Neural cell (in vitro differentiated cells): Measurements from ENCODE around the gene MAT2A. TPM values are rescaled to one million over a fixed set of nuclear protein-coding genes. Genes with fewer than 3 reads are reported as not detected.

Experiments
- H2AFZ ChIP-seq: fragments of 200-600, 300-800 bp; sonication (generic), shearing (Covaris generic); 2 replicates; pipeline ENCODE4 v1.6.0; 2014; ENCODE audit warnings: low read depth, mild to moderate bottlenecking, antibody characterized with exemption, low read length, moderate library complexity
- H3F3A ChIP-seq: fragments of 200-600 bp; shearing (Covaris generic); 2 replicates; pipeline ENCODE4 v1.6.1; 2016; ENCODE audit warnings: mild to moderate bottlenecking, moderate library complexity, mixed read lengths, antibody characterized with exemption, low read length; ENCODE audit not compliant: insufficient read depth, poor library complexity, severe bottlenecking
- H3K27ac ChIP-seq: fragments of 200-600, 300-800 bp; sonication (generic), shearing (Covaris generic); 2 replicates; pipeline ENCODE4 v1.5.1; 2014; ENCODE audit warnings: mild to moderate bottlenecking, low read length, moderate library complexity
- H3K27me3 ChIP-seq: fragments of 300-800, 200-600 bp; sonication (generic), shearing (Covaris generic); 2 replicates; pipeline ENCODE4 v1.6.0; 2014; ENCODE audit warnings: mild to moderate bottlenecking, low read depth, low read length, moderate library complexity; ENCODE audit not compliant: insufficient read depth
- H3K36me3 ChIP-seq: fragments of 300-800, 200-600 bp; sonication (generic), shearing (Covaris generic); 2 replicates; pipeline ENCODE4 v1.5.1; 2014; ENCODE audit warnings: mild to moderate bottlenecking, antibody characterized with exemption, low read length, moderate library complexity; ENCODE audit not compliant: insufficient read depth
- H3K4me2 ChIP-seq: fragments of 300-800, 200-600 bp; sonication (generic), shearing (Covaris generic); 2 replicates; pipeline ENCODE4 v1.6.0; 2014; ENCODE audit warnings: mild to moderate bottlenecking, low read length
- H3K4me3 ChIP-seq: fragments of 300-800, 200-600 bp; sonication (generic), shearing (Covaris generic); 2 replicates; pipeline ENCODE4 v1.5.1; 2014; ENCODE audit warnings: mild to moderate bottlenecking, low read length, moderate library complexity
- H3K79me2 ChIP-seq: fragments of 200-600 bp; shearing (Covaris generic); replicated peaks from 2 replicates; pipeline ENCODE4 v1.6.0; 2014; ENCODE audit warnings: mild to moderate bottlenecking, low read length, moderate library complexity; ENCODE audit not compliant: insufficient read depth
- H3K9ac ChIP-seq: fragments of 300-800, 200-600 bp; sonication (generic), shearing (Covaris generic); 2 replicates; pipeline ENCODE4 v1.6.1; 2016; ENCODE audit warnings: mild to moderate bottlenecking, low read length, mixed read lengths
- H3K9me2 ChIP-seq: fragments of 200-600 bp; shearing (Covaris generic); 2 replicates; pipeline ENCODE4 v1.6.1; 2016; ENCODE audit warnings: mild to moderate bottlenecking, low read length, mixed read lengths; ENCODE audit not compliant: insufficient read depth
- H3K9me3 ChIP-seq: fragments of 200-600, 300-800 bp; sonication (generic), shearing (Covaris generic); 2 replicates; pipeline ENCODE4 v1.6.1; 2016; ENCODE audit warnings: mild to moderate bottlenecking, mixed run types, low read length, moderate library complexity, mixed read lengths
- H4K20me1 ChIP-seq: fragments of 200-600 bp; shearing (Covaris generic); 2 replicates; pipeline ENCODE4 v1.6.1; 2016; ENCODE audit warnings: mild to moderate bottlenecking, mixed run types; ENCODE audit not compliant: insufficient read depth
- EP300 ChIP-seq: fragments of 450-650 bp; conservative IDR thresholded peaks from 2 replicates; pipeline ENCODE4 v1.6.1; 2014; ENCODE audit warnings: antibody characterized with exemption, mild to moderate bottlenecking, moderate library complexity; ENCODE audit not compliant: poor library complexity, severe bottlenecking
- EZH2 ChIP-seq: fragments of 200-600, 300-800 bp; shearing (Covaris generic), sonication (generic); IDR thresholded peaks from 2 replicates; pipeline ENCODE4 v1.6.1; 2014; ENCODE audit warnings: antibody characterized with exemption, low read length, borderline replicate concordance, mild to moderate bottlenecking; ENCODE audit not compliant: insufficient read depth, poor library complexity, severe bottlenecking
- MXI1 ChIP-seq: fragments of 450-650 bp; conservative IDR thresholded peaks from 2 replicates; pipeline ENCODE4 v1.6.1; 2014; ENCODE audit warnings: antibody characterized with exemption, mild to moderate bottlenecking; ENCODE audit not compliant: poor library complexity, severe bottlenecking
- POLR2AphosphoS5 ChIP-seq: IDR thresholded peaks from 2 replicates; pipeline ENCODE4 v1.6.1; 2012
- RAD21 ChIP-seq: fragments of 450-650 bp; conservative IDR thresholded peaks from 2 replicates; pipeline ENCODE4 v1.6.1; 2014; ENCODE audit warnings: antibody characterized with exemption, mild to moderate bottlenecking, moderate library complexity
- REST ChIP-seq: IDR thresholded peaks from 2 replicates; pipeline ENCODE4 v1.6.1; 2012; ENCODE audit warnings: borderline replicate concordance
- SMC3 ChIP-seq: fragments of 450-650 bp; conservative IDR thresholded peaks from 2 replicates; pipeline ENCODE4 v1.6.1; 2014; ENCODE audit warnings: antibody characterized with exemption, mild to moderate bottlenecking, moderate library complexity; ENCODE audit not compliant: poor library complexity
- TAF1 ChIP-seq: IDR thresholded peaks from 2 replicates; pipeline ENCODE4 v1.6.1; 2012; ENCODE audit warnings: low read depth
- polyA plus RNA-seq: library from polyadenylated mRNA; depleted of rRNA; stranded (reverse); fragments of >200 nt; gene quantifications from 2 replicates; pipeline ENCODE4 v1.2.3, GENCODE V29; 2014
- TF ChIP-seq, protein P1 (sequence below): fragments of 450-650 bp; IDR thresholded peaks from 2 replicates; pipeline ENCODE4 v1.5.1; 2014; ENCODE audit warnings: antibody characterized with exemption, mild to moderate bottlenecking, moderate library complexity; ENCODE audit not compliant: poor library complexity, severe bottlenecking

The MAT2A gene
- polyA plus RNA-seq, 1 donor from 2014 or later: 230 TPM

DNA sequence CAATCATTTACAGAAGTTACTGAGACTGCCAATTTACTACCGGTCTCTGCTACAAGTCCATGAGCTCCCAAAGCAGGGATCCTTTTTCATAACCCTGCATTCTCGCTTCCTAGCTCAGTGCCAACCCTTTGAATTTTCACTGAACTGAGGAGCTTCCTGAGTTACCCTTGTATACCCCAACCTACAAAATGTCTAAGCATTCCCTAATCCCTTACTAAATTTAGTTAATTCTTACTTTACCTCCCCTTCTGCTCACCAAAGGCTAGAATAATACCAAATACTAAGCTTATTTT is 9.6 kb downstream of the MAT2A start:
- Histone ChIP-seq H3K9me2 (no peaks in the 10 kb centered on the region), H3K4me2 (no peak overlapping the region), H3K9me3 (no peaks in the 10 kb centered on the region), H3K27ac (no peak overlapping the region), H3K9ac (no peak overlapping the region), H3K79me2 (no peaks in the 10 kb centered on the region), H2AFZ (no peak overlapping the region), H3K27me3 (no peaks in the 10 kb centered on the region), H3K36me3 (peaks cover 5% of the 10 kb centered on the region), H3K4me3 (no peak overlapping the region), H4K20me1 (no peaks in the 10 kb centered on the region), H3F3A (no peaks in the 10 kb centered on the region)
- TF ChIP-seq SMC3 (no peak), RAD21 (no peak), REST (no peak), POLR2AphosphoS5 (no peak), EP300 (no peak)

DNA sequence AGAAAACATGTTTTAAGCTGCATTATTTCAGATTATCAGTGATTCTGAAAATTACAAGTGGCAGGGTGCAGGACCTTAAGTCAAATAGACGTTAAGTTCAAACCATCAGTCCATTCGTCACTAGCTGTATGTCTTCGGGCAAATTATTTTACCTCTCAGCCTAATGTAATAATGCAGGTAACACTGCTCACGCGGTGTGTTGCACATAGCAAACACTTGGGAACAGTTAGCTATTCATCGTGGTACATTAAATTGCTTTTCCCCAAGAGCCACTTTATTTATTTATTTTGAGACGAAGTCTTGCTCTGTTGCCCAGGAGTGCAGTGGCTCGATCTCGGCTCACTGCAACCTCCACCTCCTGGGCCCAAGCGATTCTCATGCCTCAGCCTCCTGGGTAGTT is 10.1 kb downstream of the MAT2A start:
- H3K27me3 ChIP-seq: no peaks in the 10 kb centered on the region
- H3K9ac ChIP-seq: no peak overlapping the region
- H2AFZ ChIP-seq: no peak overlapping the region
- no peaks in the 10 kb centered on the region for H3K79me2 ChIP-seq
- H3K9me3 ChIP-seq: no peaks in the 10 kb centered on the region
- H3K4me3 ChIP-seq: no peak overlapping the region
- no peaks in the 10 kb centered on the region for H3F3A ChIP-seq
- H4K20me1 ChIP-seq: no peaks in the 10 kb centered on the region
- H3K27ac ChIP-seq: no peak overlapping the region
- H3K4me2 ChIP-seq: no peak overlapping the region
- TF ChIP-seq EP300: no peak
- no peak for TF ChIP-seq POLR2AphosphoS5
- TF ChIP-seq REST: no peak
- no peak for TF ChIP-seq MXI1
- no peak for TF ChIP-seq RAD21
- TF ChIP-seq EZH2: no peak
- TF ChIP-seq, protein P1, sequence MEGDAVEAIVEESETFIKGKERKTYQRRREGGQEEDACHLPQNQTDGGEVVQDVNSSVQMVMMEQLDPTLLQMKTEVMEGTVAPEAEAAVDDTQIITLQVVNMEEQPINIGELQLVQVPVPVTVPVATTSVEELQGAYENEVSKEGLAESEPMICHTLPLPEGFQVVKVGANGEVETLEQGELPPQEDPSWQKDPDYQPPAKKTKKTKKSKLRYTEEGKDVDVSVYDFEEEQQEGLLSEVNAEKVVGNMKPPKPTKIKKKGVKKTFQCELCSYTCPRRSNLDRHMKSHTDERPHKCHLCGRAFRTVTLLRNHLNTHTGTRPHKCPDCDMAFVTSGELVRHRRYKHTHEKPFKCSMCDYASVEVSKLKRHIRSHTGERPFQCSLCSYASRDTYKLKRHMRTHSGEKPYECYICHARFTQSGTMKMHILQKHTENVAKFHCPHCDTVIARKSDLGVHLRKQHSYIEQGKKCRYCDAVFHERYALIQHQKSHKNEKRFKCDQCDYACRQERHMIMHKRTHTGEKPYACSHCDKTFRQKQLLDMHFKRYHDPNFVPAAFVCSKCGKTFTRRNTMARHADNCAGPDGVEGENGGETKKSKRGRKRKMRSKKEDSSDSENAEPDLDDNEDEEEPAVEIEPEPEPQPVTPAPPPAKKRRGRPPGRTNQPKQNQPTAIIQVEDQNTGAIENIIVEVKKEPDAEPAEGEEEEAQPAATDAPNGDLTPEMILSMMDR: no peak
- no peak for TF ChIP-seq SMC3
- no peak for TF ChIP-seq TAF1
- H3K9me2 ChIP-seq: no peaks in the 10 kb centered on the region
- H3K36me3 ChIP-seq: peaks cover 5% of the 10 kb centered on the region
